SW480 (cell line): Measurements from ENCODE around the gene CHD6.

ENCODE experiments used
- DNase-seq: peaks from one replicate; pipeline ENCODE4 v3.0.0-alpha.2; 2016; ENCODE audit warnings: low spot score

CHD6 gene

GRCh38 chr20:41424546-41424945 lies 193.6 kb downstream of the CHD6 start:
- DNase-seq = no peak

GRCh38 chr20:41424011-41424410 lies 194.2 kb downstream of the CHD6 start:
- DNase-seq = no peak

GRCh38 chr20:41422953-41423352 lies 195.2 kb downstream of the CHD6 start:
- no peak for DNase-seq

- no peak for DNase-seq
Observed at GRCh38 chr20:41418739-41419293, 199.4 kb downstream of the CHD6 start.

GRCh38 chr20:41418031-41418430 lies 200.1 kb downstream of the CHD6 start:
- no peak for DNase-seq

GRCh38 chr20:41415191-41415590 lies 203.0 kb downstream of the CHD6 start:
- no peak for DNase-seq

- no peak for DNase-seq
Observed at GRCh38 chr20:41413169-41413568, 205.0 kb downstream of the CHD6 start.

- DNase-seq = no peak
Observed at GRCh38 chr20:41412324-41413120, 205.7 kb downstream of the CHD6 start.

- DNase-seq = peak; percentile 25
Observed at GRCh38 chr20:41411391-41411847, 206.8 kb downstream of the CHD6 start.

GRCh38 chr20:41408986-41409385 lies 209.2 kb downstream of the CHD6 start:
- no peak for DNase-seq

GRCh38 chr20:41408156-41408794 lies 209.9 kb downstream of the CHD6 start:
- DNase-seq = no peak

- no peak for DNase-seq
Observed at GRCh38 chr20:41407607-41408006, 210.6 kb downstream of the CHD6 start.

GRCh38 chr20:41406896-41407444 lies 211.2 kb downstream of the CHD6 start:
- no peak for DNase-seq

GRCh38 chr20:41406353-41406752 lies 211.8 kb downstream of the CHD6 start:
- DNase-seq = no peak

- DNase-seq = no peak
Observed at GRCh38 chr20:41405436-41405835, 212.7 kb downstream of the CHD6 start.

- DNase-seq = no peak
Observed at GRCh38 chr20:41403604-41404003, 214.6 kb downstream of the CHD6 start.

GRCh38 chr20:41398408-41398807 lies 219.8 kb downstream of the CHD6 start:
- no peak for DNase-seq

GRCh38 chr20:41395667-41396664 lies 222.2 kb downstream of the CHD6 start:
- DNase-seq = no peak

GRCh38 chr20:41394931-41395666 lies 223.1 kb downstream of the CHD6 start:
- no peak for DNase-seq

- no peak for DNase-seq
Observed at GRCh38 chr20:41394081-41394480, 224.1 kb downstream of the CHD6 start.

GRCh38 chr20:41393705-41394066 lies 224.5 kb downstream of the CHD6 start:
- DNase-seq = no peak
